NCI-H2107 treated with DMSO at 0.1 percent for 48 hours (cell line): Measurements from ENCODE around the gene CNTN5.

Source experiments
- DNase-seq: peaks from one replicate; lab custom pipeline; 2025; ENCODE audit not compliant: unreplicated experiment; lab: John Stamatoyannopoulos, UW

Gene CNTN5

DNA sequence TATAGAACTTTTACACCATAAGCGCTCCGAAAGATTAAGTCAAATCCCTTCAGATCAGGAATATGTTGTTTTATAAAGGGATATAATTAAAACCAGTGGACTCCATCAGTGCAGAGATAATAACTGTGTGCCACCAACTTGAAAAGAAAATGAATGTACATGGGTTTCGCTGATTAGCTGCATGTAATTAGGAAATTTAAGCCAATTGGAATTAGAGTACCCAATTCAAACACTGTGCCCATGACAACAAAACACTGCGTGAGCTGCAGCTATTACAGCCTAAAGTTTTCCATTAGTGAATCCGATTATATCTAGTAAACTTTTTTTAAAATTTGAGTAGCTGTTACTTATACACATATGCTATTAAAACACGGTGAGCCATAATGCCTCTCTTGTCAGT lies 1274.0 kb downstream of the CNTN5 start:
- DNase-seq: no peak

DNA sequence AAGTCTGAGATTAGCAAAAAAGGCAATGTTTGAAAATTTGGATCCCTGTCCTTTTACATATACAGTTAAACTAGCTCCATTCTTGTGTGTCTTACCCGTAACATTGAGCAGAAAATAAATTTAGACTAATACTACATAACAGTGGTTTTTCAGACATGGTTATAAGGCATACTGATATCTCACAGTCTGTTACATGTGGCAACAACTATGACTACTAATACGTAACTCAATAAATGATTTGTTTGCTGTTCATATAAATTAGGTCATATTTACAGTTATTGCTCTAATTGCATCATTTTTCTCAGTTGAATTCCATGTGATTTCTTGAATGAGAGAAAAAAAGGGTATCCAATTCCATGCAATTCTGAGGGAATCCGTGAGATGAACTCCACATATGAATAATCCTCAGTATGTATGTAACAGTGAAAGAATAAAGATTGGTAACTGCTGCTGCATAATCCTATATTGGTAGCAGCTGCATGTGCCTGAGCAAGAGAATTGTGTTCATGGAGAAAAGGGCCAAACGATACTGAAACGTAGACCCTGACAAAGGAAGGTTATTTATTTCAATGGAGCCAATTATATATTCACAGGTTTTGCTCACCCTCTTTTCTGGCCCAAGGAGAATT lies 1275.4 kb downstream of the CNTN5 start:
- no peak for DNase-seq

DNA sequence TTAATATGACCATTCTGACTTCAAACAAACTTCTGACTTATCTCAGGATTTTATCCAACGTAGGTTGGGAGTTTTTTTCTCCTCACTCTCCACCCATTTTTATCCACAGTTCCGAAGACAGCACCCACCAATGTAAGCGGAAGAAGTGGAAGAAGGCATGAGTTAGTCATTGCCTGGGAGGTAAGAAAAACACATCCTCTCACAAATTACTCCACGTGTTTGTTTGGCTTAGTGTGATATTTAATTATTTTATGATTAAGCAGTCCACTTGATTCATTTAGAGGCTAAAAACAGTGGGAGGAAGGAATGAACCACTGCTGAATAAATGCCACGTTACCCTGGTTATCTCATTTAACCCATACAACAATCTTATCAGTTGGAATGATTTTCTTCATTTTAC lies 1276.8 kb downstream of the CNTN5 start:
- DNase-seq: no peak

DNA sequence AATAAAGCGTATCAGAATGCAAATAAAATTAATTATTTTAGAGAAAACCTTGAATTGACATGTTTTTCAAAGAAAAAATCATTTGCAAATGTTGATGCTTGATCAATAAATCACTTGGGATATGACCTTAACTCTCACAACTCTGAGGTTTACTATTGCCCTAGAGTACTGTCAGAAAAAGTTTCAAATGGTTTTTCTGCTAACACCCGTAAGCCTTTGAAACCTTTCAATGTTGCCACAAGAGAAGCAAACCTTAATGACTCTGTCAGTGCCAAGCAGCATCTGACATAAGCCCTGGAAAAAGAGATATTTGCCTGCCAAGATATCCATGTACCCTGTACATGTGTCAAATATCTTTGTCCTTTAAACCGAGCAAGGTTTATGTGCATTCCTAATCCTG lies 1282.1 kb downstream of the CNTN5 start:
- DNase-seq: no peak

DNA sequence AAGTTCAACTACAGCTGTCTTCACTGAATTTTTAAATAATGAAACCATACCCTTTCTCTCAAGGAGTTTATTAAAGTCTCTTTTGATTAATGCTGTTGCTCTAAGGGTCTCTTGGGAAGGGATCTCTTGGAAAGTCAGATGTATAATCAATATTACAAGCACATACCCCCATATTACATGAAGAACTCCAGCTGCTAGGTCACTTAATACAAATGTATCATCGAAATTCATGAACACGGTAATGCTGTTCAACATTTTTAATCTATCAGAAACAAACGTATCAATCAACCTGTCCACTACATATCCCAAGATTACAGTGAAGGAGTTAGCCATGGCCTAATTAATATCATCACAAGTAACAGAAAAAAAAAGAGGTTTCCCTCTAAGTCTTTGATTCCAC lies 1283.1 kb downstream of the CNTN5 start:
- DNase-seq: no peak

DNA sequence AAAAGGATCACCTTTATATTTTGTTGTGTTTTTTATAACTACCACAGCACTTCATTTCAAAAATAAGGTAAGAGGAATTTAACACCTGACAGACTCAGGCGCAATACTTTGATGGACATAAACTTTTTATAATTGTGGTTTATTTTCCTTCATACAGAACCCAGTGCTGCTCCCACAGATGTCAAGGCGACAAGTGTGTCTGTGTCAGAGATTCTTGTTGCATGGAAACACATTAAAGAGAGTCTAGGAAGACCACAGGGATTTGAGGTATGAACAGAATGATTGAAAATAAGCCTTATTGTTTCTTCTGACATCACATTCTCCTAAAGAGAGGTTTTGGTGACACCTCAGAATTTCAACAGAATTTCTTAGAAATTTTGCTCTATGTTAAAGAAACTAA lies 1287.5 kb downstream of the CNTN5 start:
- no peak for DNase-seq

DNA sequence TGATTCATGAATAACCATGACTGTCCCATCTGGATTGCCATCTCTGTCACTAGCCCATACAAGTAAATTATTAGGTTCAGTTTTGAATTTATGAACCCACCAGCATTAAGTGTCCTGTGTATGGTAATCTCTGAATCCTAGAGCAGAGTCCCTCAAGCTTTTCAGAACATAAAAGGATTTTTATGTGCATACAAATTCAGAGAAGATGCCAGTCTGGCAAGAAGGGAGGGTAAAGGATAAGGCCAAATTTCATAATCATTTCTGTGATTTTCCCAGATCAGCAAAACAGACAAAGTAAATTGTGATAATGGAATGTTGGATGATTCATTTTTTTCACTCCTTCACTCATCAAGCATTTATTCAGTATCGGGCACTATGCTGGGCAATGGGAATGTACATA lies 1295.2 kb downstream of the CNTN5 start:
- DNase-seq: no peak

DNA sequence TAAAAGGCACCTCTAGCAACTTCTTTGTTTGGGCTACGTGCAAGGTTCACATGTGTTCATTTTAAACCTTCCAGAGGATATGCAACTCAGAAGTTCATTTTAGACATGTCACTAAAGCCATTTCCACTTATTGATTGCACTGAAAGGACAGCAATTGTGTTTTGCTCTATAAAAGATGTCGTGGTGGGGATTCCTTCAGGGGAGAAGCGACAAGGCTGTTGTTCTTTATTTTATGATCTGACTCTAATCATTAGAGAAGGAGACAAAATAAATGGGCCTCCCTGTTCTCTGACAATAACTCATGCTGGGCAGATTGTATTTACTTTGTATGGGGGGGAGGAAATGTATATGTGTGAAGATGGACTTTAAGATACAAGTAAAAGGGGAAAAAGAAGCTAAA lies 1296.2 kb downstream of the CNTN5 start:
- DNase-seq: no peak

DNA sequence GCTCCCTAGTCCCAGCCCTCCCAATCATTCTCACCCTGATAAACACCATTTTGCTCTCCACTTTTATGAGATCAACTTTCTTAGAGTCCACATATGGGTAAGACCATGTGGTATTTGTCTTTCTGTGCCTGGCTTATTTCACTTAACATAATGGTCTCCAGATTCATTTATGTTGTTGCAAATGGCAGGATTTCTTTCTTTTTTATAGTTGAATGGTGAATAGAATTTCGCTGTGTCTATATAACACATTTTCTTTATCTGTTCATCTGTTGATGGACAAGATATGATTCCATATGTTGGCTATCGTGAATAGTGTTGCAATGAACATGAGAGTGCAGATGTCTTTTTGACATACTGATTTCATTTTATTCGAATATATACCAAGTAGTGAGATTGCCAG lies 1298.9 kb downstream of the CNTN5 start:
- DNase-seq: no peak

DNA sequence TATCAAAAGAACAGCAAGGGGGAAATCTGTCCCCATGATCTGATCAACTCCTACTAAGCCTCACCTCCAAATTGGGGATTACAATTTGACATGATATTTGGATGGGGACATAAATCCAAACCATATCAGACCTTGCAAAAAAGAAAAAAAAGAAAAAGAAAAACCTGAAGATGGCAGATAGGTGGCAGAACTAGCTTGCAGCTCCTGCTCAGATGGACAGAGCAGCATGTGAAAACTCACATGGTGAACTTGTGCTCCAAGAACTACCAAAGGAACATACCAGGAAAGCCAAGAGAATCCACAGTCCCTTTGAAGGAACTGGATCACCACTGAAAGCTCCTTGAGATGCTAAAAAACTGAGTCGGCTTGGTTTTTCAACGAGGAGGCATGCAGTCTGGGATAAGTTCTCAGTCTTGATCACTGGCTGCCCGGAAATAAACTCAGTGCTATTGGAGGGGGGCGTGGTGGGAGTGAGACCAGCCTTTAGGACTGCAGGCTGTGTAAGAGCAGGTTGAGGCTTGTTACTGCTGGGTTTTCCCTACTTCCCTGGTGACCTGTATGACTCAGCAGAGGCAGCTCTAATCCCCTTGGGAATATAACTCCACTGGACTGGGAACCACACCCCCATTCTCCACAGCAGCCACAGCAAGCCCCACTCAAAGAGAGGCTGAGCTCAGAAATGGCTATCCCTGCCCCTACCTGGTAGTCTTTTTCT lies 1308.0 kb downstream of the CNTN5 start:
- no peak for DNase-seq

DNA sequence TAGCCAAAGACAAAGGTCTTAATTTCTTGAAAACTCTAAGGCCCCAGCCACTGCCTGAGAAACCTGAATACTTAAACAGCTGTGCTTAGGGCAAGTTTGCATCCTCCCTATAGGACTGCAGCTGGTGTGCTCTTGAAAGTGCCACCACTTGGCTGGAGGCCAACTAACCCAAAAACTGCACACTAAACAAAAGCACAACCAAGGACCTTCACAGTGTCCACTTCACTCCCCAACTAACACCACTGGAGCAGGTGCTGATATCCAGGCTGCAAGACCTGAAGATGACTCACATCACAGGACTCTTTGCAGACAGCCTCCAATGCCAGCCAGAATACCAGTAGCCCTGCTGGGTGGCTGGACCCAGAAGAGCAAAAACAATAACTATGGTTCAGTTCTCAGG lies 1308.6 kb downstream of the CNTN5 start:
- no peak for DNase-seq

DNA sequence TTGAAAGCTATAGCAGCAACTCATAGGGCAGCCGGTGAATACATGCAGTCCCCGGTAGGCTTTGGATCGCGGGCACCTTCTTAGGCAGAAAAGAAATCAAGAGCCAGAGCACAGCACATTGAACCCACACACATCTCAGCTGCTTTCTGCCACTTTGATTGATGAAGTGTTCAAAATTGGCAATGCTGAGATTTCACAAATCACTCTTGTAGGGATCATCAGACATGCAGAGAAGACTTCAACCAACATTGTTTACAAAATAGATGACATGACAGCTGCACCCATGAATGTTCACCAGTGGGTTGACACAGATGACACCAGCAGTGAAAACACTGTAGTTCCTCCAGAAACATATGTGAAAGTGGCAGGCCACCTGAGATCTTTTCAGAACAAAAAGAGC lies 1316.1 kb downstream of the CNTN5 start:
- no peak for DNase-seq

DNA sequence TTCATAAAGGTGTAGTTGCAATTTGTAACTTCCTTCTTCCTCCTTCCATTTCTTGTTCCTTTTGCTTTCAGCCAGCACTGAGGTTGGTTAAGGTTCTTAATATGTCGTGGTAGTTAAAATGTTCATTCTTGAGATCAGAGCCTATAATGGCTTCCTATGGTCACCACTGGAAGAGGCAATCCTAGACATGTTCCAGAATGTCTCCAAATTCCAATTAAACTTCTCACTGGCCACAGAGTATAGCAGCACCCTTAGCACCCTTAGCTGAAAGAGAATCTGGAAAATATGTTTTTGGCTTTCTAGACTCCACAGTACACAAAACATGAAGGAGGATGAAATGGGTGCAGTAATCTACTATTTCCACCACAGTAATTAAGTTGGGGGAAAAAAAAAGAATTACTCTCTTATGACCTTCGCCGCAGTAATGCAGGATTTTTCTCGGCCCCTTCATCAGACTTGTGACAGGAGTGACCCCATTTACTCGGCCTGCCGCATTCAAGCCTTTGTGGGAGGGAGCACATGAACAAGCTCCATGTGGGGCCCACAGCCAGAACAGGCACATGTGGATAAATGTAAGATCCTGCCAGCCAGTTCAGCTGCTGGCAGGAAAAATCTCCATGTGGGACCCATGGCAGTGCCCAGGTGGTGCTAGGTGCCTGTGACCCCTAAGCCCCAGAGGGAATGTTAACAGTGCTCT lies 1317.5 kb downstream of the CNTN5 start:
- no peak for DNase-seq

DNA sequence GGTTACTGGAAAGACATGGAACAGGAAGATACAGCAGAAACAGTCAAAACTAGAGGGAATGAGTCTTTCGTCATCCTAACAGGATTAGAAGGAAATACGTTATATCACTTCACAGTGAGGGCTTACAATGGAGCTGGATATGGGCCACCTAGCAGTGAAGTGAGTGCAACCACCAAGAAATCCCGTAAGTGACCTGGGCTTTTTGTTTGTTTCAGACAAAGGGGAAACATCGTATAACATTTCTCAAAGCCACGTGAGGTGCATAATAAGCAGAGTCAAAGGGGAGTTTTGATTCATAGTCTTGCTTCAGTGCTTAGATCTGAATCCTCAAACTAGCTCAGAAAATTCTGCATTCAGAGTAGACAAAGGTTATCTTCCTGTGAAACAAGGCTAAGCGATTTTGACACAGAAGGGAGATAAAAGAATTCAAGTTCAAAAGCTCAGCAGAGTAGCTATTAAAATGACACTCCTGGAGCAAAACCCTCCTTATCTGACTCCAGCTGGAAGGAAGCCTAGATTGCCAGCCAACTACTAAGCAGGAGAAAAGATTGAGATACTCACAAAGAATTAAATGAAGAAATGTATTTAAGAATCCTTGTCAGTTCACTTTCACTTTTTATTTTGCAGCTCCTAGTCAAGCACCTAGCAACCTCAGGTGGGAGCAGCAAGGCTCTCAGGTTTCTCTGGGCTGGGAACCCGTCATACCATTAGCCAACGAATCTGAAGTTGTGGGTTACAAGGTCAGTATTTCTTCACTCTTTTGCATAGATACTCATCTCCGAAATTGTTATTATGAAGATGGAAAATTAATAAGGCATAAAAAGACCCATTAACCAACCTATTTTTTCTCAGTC lies 1319.9 kb downstream of the CNTN5 start:
- peak; percentile 2 for DNase-seq

DNA sequence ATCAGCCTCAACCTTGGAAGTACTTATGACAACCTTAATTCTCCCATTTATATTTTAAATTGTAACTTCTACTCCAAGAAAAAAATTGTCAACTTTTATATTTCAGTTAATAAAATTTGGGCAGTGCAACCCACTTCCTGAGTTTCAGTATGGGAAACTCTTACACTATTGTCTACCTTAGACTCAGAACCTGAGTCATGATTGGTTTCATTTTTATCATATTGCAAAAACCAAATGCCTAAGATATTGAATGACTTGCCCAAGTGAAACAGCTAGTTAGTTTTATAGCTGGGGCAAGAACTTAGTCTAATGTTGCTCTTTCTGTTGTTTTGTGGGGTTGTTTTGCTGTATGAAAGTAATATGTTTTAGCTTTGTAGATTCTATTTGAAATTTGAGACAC lies 1332.3 kb downstream of the CNTN5 start:
- no peak for DNase-seq

DNA sequence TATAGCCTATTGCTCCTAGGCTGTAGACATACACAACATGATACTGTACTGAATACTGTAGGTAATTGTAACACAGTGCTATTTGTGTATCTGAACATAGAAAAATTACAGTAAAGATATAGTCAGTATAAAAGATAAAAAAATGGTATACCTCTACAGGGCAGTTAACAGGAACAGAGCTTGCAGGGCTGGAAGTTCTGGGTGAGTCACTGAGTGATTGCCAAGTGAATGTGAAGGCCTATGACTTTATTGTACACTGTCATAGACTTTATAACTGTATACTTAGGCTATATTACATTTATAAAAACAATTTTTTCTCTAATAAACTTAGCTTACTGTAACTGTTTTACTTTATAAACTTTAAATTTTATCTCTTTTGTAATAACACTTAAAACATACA lies 1334.0 kb downstream of the CNTN5 start:
- no peak for DNase-seq

DNA sequence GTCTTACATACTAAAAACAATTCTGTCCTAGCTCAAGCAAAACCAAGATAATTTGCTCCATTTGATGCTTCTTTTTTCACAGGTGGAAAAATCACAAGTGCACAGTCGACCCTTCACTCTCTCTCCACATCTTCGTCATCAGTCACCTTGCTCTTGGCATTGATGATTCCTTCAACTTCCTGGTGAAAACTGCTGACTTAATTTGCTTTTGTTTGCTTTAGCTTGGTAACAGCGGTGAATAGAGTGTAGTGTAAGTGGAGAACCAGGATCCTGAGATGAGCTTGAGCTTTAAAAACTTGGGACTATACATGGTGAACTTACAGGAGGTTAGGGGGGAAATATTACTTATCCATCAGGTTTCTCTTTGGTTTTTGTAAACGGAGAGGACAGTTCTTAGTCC lies 1335.3 kb downstream of the CNTN5 start:
- no peak for DNase-seq

DNA sequence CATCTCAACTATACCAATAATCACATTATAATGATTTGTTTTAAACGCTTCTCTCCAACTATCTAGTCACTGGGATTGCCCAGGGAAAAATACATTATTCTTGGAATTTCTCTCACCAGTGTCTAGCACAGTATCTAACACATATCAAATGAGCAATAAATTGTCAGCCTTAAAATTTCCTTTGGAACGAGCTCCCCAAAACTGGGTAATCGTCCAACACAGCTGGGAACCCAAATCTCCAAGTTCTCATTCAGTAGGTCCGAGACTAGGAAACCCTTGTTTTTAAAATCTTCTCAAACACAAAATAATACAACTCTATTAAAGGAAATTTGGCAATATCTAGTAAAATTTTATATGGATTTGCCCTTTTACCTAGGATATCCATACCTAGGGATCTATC lies 1338.5 kb downstream of the CNTN5 start:
- DNase-seq: no peak

DNA sequence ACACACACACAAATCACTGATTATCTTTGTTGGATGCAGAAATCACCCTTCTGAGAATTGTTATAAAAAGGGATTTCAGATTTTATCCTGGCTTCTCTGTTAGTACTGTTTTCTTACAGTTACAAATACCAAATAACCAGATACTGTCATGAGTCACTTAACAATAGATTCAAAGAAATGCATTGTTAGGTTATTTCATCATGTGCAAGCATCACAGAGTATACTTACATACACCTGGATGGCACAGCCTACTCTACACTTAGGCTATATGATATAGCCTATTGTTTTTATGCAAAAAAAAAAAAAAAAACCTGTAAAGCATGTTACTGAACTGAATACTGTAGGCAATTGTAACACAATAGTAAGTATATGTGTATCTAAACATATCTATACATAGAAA lies 1347.1 kb downstream of the CNTN5 start:
- DNase-seq: no peak

DNA sequence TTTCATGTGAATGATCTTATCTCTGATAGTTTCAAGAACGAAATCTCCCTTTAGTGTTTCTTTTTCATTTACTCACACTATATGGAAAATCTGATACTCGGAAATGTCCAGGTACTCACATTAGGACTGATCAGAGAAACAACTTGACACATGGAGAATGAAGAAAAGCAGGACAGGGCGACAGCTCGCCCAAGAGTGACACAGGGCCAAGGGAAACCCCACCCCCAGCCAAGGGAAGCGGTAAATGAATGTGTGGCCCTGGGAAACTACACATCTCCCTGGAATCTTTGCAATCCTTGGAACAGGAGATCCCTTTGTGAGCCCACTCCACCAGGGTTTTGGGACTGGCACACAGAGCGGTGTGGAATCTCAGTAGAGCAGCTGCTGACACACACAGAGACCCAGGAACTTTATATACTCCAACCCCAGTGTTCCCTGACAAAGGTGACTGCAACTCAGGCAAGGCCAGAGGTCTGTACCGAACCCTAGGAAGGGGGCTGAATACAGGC lies 1362.7 kb downstream of the CNTN5 start:
- no peak for DNase-seq

DNA sequence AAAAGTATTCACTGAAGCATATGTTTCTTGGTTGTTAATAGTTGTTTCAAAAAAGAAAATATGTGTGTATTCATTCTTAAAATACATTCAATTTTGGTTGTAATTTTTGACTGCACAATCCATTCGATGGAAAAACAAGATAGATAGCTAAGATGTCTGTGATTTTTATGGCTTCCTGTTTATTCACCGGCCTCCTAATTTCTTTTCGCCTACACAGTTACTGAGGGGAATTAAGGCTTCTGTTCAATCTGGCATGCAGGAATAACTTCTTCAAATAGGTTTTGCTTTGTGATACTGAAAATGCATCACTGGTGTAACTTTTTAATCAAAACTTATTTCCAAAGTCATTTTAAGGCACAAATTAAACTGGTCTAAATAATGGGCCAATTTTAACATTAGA lies 1375.5 kb downstream of the CNTN5 start:
- DNase-seq: no peak
